Aorta (tissue), 4 donors: ENCODE results near the gene ZBTB2. TPM values are rescaled to one million over a fixed set of nuclear protein-coding genes. Genes with fewer than 3 reads are reported as not detected.

Experiments used
- polyA plus RNA-seq, 2 donors: library from polyadenylated mRNA; stranded (reverse); fragments of 200-250 nt; gene quantifications; one replicate each; pipeline ENCODE4 v1.2.3, GENCODE V29; 2013
- total RNA-seq, 2 donors: library from RNA; stranded (reverse); fragmentation: NEBNext Ultra II Directional; extraction: Animal tissue kit (Norgen Biotek cat#: 25700); gene quantifications; one replicate each; pipeline ENCODE4 v1.2.1, GENCODE V29; 2021
- donor health status: healthy with polysubstance abuse.
- donor health status: Bipolar disorder and iron deficiency.
- donor health status: DM: no; HTN: no; CAD: no.
- donor health status: DM: yes; HTN: yes; CAD: no.

ZBTB2 gene
- total and polyA plus RNA-seq, 4 donors = 5.0 to 14.0 (median 9.0) TPM

Other genes with a start within 250 kb of the ZBTB2 start
- 100 to 1,000 TPM in 1 of 2 donors, 10 to 100 TPM in 1; 77.7 to 101 TPM for gene AKAP12, start 151.6 kb downstream of the ZBTB2 start, total RNA-seq
- gene AKAP12, start 151.6 kb downstream of the ZBTB2 start, polyA plus RNA-seq = 10 to 100 TPM; 19.2 to 69.3 TPM
- gene RMND1, start 60.6 kb upstream of the ZBTB2 start, total RNA-seq = 10 to 100 TPM; 23.8 to 24.4 TPM
- gene RMND1, start 60.6 kb upstream of the ZBTB2 start, polyA plus RNA-seq = 10 to 100 TPM; 12.9 to 19.0 TPM
- 1 to 10 TPM; 1.4 to 5.4 TPM for gene CCDC170, start 102.5 kb upstream of the ZBTB2 start, total RNA-seq
- gene CCDC170, start 102.5 kb upstream of the ZBTB2 start, polyA plus RNA-seq = under 1 TPM; 0.05 to 0.75 TPM